Measurements from ENCODE around the gene SORBS2. TPM values are rescaled to one million over a fixed set of nuclear protein-coding genes. Genes with fewer than 3 reads are reported as not detected.

SORBS2 gene
- polyA plus RNA-seq, 2 of the 4 experiments (the other 2 are of a cell fraction): 0.23 to 0.90 TPM

GRCh38 chr4:185738038-185738552, 73.9 kb downstream of the SORBS2 start:
- ChIA-PET POLR2A (no interaction called here), CTCF (no interaction called here)
- no peaks in the 10 kb centered on the region for H3K4me1 ChIP-seq
- DNase-seq (ENCODE audit: low read depth in 1 of 2, low spot score in 1 of 2): no peak
- WGBS (ENCODE audit: missing lambda C conversion rate): 61% methylated on average over 10 of the region's 10 CpGs
- H3K4me3 ChIP-seq: no peak overlapping the region
- no peaks in the 10 kb centered on the region for H3K9me3 ChIP-seq
- no peak overlapping the region for H3K27ac ChIP-seq
- no peak overlapping the region for H3K4me2 ChIP-seq
- no peak for ATAC-seq
- FAIRE-seq: no peak
- TF ChIP-seq KDM5A (IDR thresholded peaks at IDR 0.05): no peak
- TF ChIP-seq HOXB5 (CRISPR knock-in tag; IDR thresholded peaks at IDR 0.05): no peak
- TF ChIP-seq BHLHE40 (IDR thresholded peaks at IDR 0.05; ENCODE audit: low read depth, low read length): no peak
- TF ChIP-seq TFCP2L1 (CRISPR knock-in tag; IDR thresholded peaks at IDR 0.05): no peak
- no peak for TF ChIP-seq CBX2 (IDR thresholded peaks at IDR 0.05; ENCODE audit: borderline replicate concordance, low read depth)
- TF ChIP-seq PBX3 (IDR thresholded peaks at IDR 0.05): no peak
- TF ChIP-seq HDAC2 (IDR thresholded peaks at IDR 0.05): no peak
- TF ChIP-seq POLR2A (IDR thresholded peaks at IDR 0.05; ENCODE audit: low read length): no peak
- no peak for TF ChIP-seq MAFK (IDR thresholded peaks at IDR 0.05; ENCODE audit: partially characterized antibody)

- POLR2A ChIA-PET: no interaction called here
- H3K4me3 ChIP-seq: no peak overlapping the region
- ATAC-seq: no peak
- TF ChIP-seq KDM1A (IDR thresholded peaks at IDR 0.05; ENCODE audit: low read depth): no peak
- TF ChIP-seq, protein P1, sequence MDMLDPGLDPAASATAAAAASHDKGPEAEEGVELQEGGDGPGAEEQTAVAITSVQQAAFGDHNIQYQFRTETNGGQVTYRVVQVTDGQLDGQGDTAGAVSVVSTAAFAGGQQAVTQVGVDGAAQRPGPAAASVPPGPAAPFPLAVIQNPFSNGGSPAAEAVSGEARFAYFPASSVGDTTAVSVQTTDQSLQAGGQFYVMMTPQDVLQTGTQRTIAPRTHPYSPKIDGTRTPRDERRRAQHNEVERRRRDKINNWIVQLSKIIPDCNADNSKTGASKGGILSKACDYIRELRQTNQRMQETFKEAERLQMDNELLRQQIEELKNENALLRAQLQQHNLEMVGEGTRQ (IDR thresholded peaks at IDR 0.05): no peak
- no peak for TF ChIP-seq EHF (CRISPR knock-in tag; IDR thresholded peaks at IDR 0.05)
- no peak for TF ChIP-seq TFCP2L1 (CRISPR knock-in tag; IDR thresholded peaks at IDR 0.05)
- TF ChIP-seq, protein P2, sequence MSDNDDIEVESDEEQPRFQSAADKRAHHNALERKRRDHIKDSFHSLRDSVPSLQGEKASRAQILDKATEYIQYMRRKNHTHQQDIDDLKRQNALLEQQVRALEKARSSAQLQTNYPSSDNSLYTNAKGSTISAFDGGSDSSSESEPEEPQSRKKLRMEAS (IDR thresholded peaks at IDR 0.05): no peak
- no peak for TF ChIP-seq ELK1 (IDR thresholded peaks at IDR 0.05; ENCODE audit: low read depth, low read length)
- TF ChIP-seq RCOR1 (IDR thresholded peaks at IDR 0.05; ENCODE audit: low read depth, low read length): no peak
- no peak for TF ChIP-seq CBX2 (IDR thresholded peaks at IDR 0.05; ENCODE audit: borderline replicate concordance, low read depth)
- no peak for TF ChIP-seq SMC3 (IDR thresholded peaks at IDR 0.05)
- TF ChIP-seq CHD2 (IDR thresholded peaks at IDR 0.05; ENCODE audit: low read length, partially characterized antibody): no peak
- TF ChIP-seq, protein P3, sequence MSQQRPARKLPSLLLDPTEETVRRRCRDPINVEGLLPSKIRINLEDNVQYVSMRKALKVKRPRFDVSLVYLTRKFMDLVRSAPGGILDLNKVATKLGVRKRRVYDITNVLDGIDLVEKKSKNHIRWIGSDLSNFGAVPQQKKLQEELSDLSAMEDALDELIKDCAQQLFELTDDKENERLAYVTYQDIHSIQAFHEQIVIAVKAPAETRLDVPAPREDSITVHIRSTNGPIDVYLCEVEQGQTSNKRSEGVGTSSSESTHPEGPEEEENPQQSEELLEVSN (IDR thresholded peaks at IDR 0.05; ENCODE audit: borderline replicate concordance, low read depth): no peak
- no peak for TF ChIP-seq HEYL (CRISPR knock-in tag; IDR thresholded peaks at IDR 0.05)
- TF ChIP-seq CHD4 (IDR thresholded peaks at IDR 0.05; ENCODE audit: borderline replicate concordance): no peak
- no peak for TF ChIP-seq RNF2 (IDR thresholded peaks at IDR 0.05; ENCODE audit: borderline replicate concordance, low read depth)
- no peak for TF ChIP-seq ZC3H11A (IDR thresholded peaks at IDR 0.05)
- TF ChIP-seq HOXB5 (CRISPR knock-in tag; IDR thresholded peaks at IDR 0.05): no peak
- TF ChIP-seq KDM5A (IDR thresholded peaks at IDR 0.05): no peak
- TF ChIP-seq BHLHE40 (IDR thresholded peaks at IDR 0.05; ENCODE audit: low read depth, low read length): no peak
- no peak overlapping the region for H3K27ac ChIP-seq
- no peak overlapping the region for H3K4me2 ChIP-seq
- no peak for DNase-seq (ENCODE audit: low read depth in 1 of 2, low spot score in 1 of 2)
- H3K9me3 ChIP-seq: no peaks in the 10 kb centered on the region
- H3K4me1 ChIP-seq: no peaks in the 10 kb centered on the region
- 89% methylated on average over 21 of the region's 21 CpGs for WGBS (ENCODE audit: missing lambda C conversion rate)
- CTCF ChIA-PET: no interaction called here
- FAIRE-seq: no peak
These were observed 74.4 kb downstream of the SORBS2 start for GRCh38 chr4:185737489-185738037.
